A549 (cell line): ENCODE data around the gene TRO.

Experiments used
- CTCF ChIP-seq: fragments of >200 bp; sonication (Bioruptor Twin); formaldehyde crosslinking; IDR thresholded peaks from 3 replicates; pipeline ENCODE4 v1.5.1; 2016
- ELK1 ChIP-seq: fragments of 150-350 bp; IDR thresholded peaks from 2 replicates; pipeline ENCODE4 v1.6.1; 2014; ENCODE audit warnings: low read depth, mild to moderate bottlenecking, low read length
- MAX ChIP-seq: IDR thresholded peaks from 2 replicates; pipeline ENCODE4 v1.6.1; 2012
- MYC ChIP-seq: IDR thresholded peaks from 2 replicates; pipeline ENCODE4 v1.6.1; 2012; ENCODE audit warnings: mild to moderate bottlenecking, inconsistent platforms, low read length, improper control_type of control experiment, borderline replicate concordance
- PHF8 ChIP-seq: fragments of 200-600 bp; sonication (generic); IDR thresholded peaks from 2 replicates; pipeline ENCODE4 v1.6.1; 2016; ENCODE audit warnings: low read depth, mild to moderate bottlenecking, antibody characterized with exemption, moderate library complexity, borderline replicate concordance
- POLR2A ChIP-seq: IDR thresholded peaks from 2 replicates; pipeline ENCODE4 v1.6.1; 2012; ENCODE audit warnings: mild to moderate bottlenecking, low read length
- RAD21 ChIP-seq, 2 experiments: fragments of >200 bp in 1 of 2; sonication (Bioruptor Twin) in 1 of 2; formaldehyde crosslinking in 1 of 2; IDR thresholded peaks in 1 of 2; conservative IDR thresholded peaks in 1 of 2; 2 replicates in 1 of 2; 3 replicates in 1 of 2; pipeline ENCODE4 v1.6.1; 2012 to 2018; ENCODE audit warnings: inconsistent platforms in 1 of 2
- REST ChIP-seq: fragments of 200-600 bp; sonication (generic); IDR thresholded peaks from 2 replicates; pipeline ENCODE4 v1.6.1; 2016; ENCODE audit warnings: antibody characterized with exemption, mild to moderate bottlenecking, moderate library complexity
- SREBF2 ChIP-seq: fragments of 450-650 bp; IDR thresholded peaks from 2 replicates; pipeline ENCODE4 v1.6.1; 2014; ENCODE audit warnings: mild to moderate bottlenecking, moderate library complexity
- ZSCAN20 ChIP-seq: fragments of 250-450 bp; sonication (Bioruptor Pico); IDR thresholded peaks from 2 replicates; pipeline ENCODE4 v1.8.0; 2022; ENCODE audit warnings: mild to moderate bottlenecking, moderate library complexity

GRCh38 chrX:54978448-54978847, 57.8 kb downstream of the TRO start:
- TF ChIP-seq ELK1 (no peak), SREBF2 (no peak), RAD21 (conservative IDR thresholded peaks at IDR 0.05 in 1 of 2, IDR thresholded peaks at IDR 0.05 in 1 of 2) (no peak), CTCF (no peak), POLR2A (no peak), MYC (no peak), MAX (no peak), ZSCAN20 (CRISPR knock-in tag) (no peak), REST (no peak), PHF8 (no peak)
